NCI-H1694 treated with DMSO at 0.1 percent for 48 hours (cell line): Measurements from ENCODE around the gene DNAH7.

Experiments
- DNase-seq: peaks from one replicate; lab custom pipeline; 2025; lab: John Stamatoyannopoulos, UW

Gene DNAH7

GRCh38 chr2:195863121-195863520 is 205.5 kb downstream of the DNAH7 start:
- no peak for DNase-seq

- no peak for DNase-seq
Observed at GRCh38 chr2:195861821-195862220, 206.8 kb downstream of the DNAH7 start.

GRCh38 chr2:195859513-195859912 is 209.1 kb downstream of the DNAH7 start:
- DNase-seq: no peak

GRCh38 chr2:195857132-195857531 is 211.5 kb downstream of the DNAH7 start:
- no peak for DNase-seq

- DNase-seq: no peak
Observed at GRCh38 chr2:195850764-195851163, 217.9 kb downstream of the DNAH7 start.

GRCh38 chr2:195848119-195848899 is 220.3 kb downstream of the DNAH7 start:
- peak; percentile 65 for DNase-seq

- no peak for DNase-seq
Observed at GRCh38 chr2:195842932-195843331, 225.7 kb downstream of the DNAH7 start.

- DNase-seq: no peak
Observed at GRCh38 chr2:195838002-195838401, 230.6 kb downstream of the DNAH7 start.

- DNase-seq: no peak
Observed at GRCh38 chr2:195836002-195836401, 232.6 kb downstream of the DNAH7 start.

- no peak for DNase-seq
Observed at GRCh38 chr2:195834836-195835235, 233.8 kb downstream of the DNAH7 start.

GRCh38 chr2:195830968-195831950 is 237.4 kb downstream of the DNAH7 start:
- no peak for DNase-seq

GRCh38 chr2:195824478-195824877 is 244.2 kb downstream of the DNAH7 start:
- DNase-seq: no peak

- no peak for DNase-seq
Observed at GRCh38 chr2:195823206-195823605, 245.4 kb downstream of the DNAH7 start.

- no peak for DNase-seq
Observed at GRCh38 chr2:195821566-195821932, 247.1 kb downstream of the DNAH7 start.

GRCh38 chr2:195820867-195821565 is 247.6 kb downstream of the DNAH7 start:
- no peak for DNase-seq

GRCh38 chr2:195820373-195820772 is 248.3 kb downstream of the DNAH7 start:
- DNase-seq: no peak

GRCh38 chr2:195819276-195819675 is 249.4 kb downstream of the DNAH7 start:
- DNase-seq: no peak

GRCh38 chr2:195818526-195818925 is 250.1 kb downstream of the DNAH7 start:
- no peak for DNase-seq

- no peak for DNase-seq
Observed at GRCh38 chr2:195818106-195818505, 250.5 kb downstream of the DNAH7 start.

GRCh38 chr2:195815083-195815482 is 253.6 kb downstream of the DNAH7 start:
- DNase-seq: no peak

GRCh38 chr2:195813421-195813820 is 255.2 kb downstream of the DNAH7 start:
- DNase-seq: no peak

- DNase-seq: no peak
Observed at GRCh38 chr2:195810340-195811098, 258.1 kb downstream of the DNAH7 start.
